ENCODE measurements around the gene RNF151.
"Not testable (repeated sequence)": the region's sequence is repeated elsewhere in the genome, so short reads cannot be mapped to it uniquely, and the experiment has no call there.

The RNF151 gene

DNA sequence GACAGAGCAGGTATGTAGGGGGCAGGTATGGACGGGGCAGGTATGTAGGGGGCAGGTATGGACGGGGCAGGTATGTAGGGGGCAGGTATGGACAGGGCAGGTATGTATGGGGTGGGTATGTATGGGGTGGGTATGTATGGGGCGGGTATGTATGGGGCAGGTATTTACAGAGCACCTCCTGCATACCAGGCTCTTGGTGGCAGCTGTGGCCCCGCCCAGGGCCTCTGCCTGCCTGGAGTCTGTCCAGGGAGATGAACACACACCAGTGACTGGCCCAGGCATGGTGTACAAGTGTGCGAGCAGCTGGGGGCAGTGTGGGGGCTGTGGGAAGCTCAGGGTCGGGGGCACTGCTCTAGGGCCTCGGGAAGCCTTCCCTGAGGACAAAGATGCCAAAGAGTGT is 16.6 kb upstream of the RNF151 start:
- Histone ChIP-seq H3K4me1 (ENCODE audit: control insufficient read depth, insufficient read depth, low read depth, low read length) (peaks cover 7% of the 10 kb centered on the region), H2AFZ (ENCODE audit: low read depth, low read length) (peak overlapping the region; percentile 36), H3K27me3 (ENCODE audit: control insufficient read depth in 1 of 2, insufficient read depth in 1 of 2, low read length in 2 of 2) (peaks cover 0 to 3% of the 10 kb centered on the region in 2 experiments), H2BK12ac (ENCODE audit: low read length in 2 of 2) (no peak overlapping the region), H3K4ac (ENCODE audit: low read depth in 1 of 2, low read length in 2 of 2) (no peak overlapping the region), H3K18ac (ENCODE audit: low read depth in 1 of 2, low read length in 2 of 2) (no peak overlapping the region), H3K23ac (ENCODE audit: low read length in 2 of 2) (no peak overlapping the region), H3K14ac (ENCODE audit: low read length in 2 of 2) (no peak overlapping the region), H3K9me3 (ENCODE audit: control insufficient read depth, low read length) (no peaks in the 10 kb centered on the region), H2AK5ac (ENCODE audit: low read length, severe bottlenecking) (no peak overlapping the region), H2BK15ac (ENCODE audit: low read depth, poor library complexity, severe bottlenecking) (no peak overlapping the region), H3K4me2 (ENCODE audit: low read length, poor library complexity, severe bottlenecking) (no peak overlapping the region), H4K91ac (ENCODE audit: low read length) (no peak overlapping the region), H3K36me3 (ENCODE audit: control insufficient read depth in 1 of 2, insufficient read depth in 2 of 2, low read depth in 1 of 2, low read length in 2 of 2) (no peaks in the 10 kb centered on the region), H4K8ac (ENCODE audit: low read length) (no peak overlapping the region), H3K79me1 (replicated peaks; ENCODE audit: low read length, poor library complexity, severe bottlenecking) (no peaks in the 10 kb centered on the region), H2BK120ac (ENCODE audit: low read depth, low read length) (no peak overlapping the region), H3K9ac (ENCODE audit: low read length) (no peak overlapping the region), H2BK5ac (ENCODE audit: low read depth, low read length, poor library complexity, severe bottlenecking) (no peak overlapping the region), H3K27ac (ENCODE audit: low read length, poor library complexity, severe bottlenecking) (no peak overlapping the region), H3K4me3 (ENCODE audit: insufficient read depth in 1 of 2, low read depth in 1 of 2, low read length in 2 of 2) (no peak overlapping the region)
- no peak for DNase-seq
- 87% methylated on average over 7 of the region's 7 CpGs for WGBS

DNA sequence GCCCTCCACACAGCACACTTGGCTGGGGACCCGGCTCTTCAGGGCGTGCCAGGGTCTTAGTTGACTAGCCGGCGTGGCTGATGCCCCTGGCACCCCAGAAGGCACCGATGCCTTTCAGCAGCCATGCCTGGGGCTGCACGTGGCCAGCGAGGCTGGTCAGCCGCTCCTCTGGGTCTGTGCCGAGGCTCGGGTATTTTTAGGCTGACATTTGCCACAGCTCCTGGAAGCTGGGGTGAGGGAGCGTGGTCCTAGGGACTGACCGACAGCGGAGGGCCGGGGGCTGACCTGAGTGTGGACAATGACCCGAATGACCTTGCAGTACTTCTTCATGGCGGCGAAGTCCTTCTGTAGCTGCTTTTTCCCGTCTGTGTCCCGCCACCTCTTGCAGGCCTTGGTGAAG is 16.1 kb upstream of the RNF151 start:
- no peak overlapping the region for H3K27ac ChIP-seq (ENCODE audit: low read length, poor library complexity, severe bottlenecking)
- no peak overlapping the region for H4K8ac ChIP-seq (ENCODE audit: low read length)
- no peak overlapping the region for H3K4me2 ChIP-seq (ENCODE audit: low read length, poor library complexity, severe bottlenecking)
- H3K9ac ChIP-seq (ENCODE audit: low read length) = no peak overlapping the region
- DNase-seq = no peak
- H2AK5ac ChIP-seq (ENCODE audit: low read length, severe bottlenecking) = no peak overlapping the region
- no peak overlapping the region for H3K14ac ChIP-seq (ENCODE audit: low read length in 2 of 2)
- no peak overlapping the region for H3K23ac ChIP-seq (ENCODE audit: low read length in 2 of 2)
- no peak overlapping the region for H2BK5ac ChIP-seq (ENCODE audit: low read depth, low read length, poor library complexity, severe bottlenecking)
- H3K4me3 ChIP-seq (ENCODE audit: insufficient read depth in 1 of 2, low read depth in 1 of 2, low read length in 2 of 2) = no peak overlapping the region
- no peak overlapping the region for H2BK120ac ChIP-seq (ENCODE audit: low read depth, low read length)
- H2BK12ac ChIP-seq (ENCODE audit: low read length in 2 of 2) = no peak overlapping the region
- H3K18ac ChIP-seq (ENCODE audit: low read depth in 1 of 2, low read length in 2 of 2) = no peak overlapping the region
- 88% methylated on average over 19 of the region's 19 CpGs for WGBS
- H3K36me3 ChIP-seq (ENCODE audit: control insufficient read depth in 1 of 2, insufficient read depth in 2 of 2, low read depth in 1 of 2, low read length in 2 of 2) = no peaks in the 10 kb centered on the region
- peaks cover 7% of the 10 kb centered on the region for H3K4me1 ChIP-seq (ENCODE audit: control insufficient read depth, insufficient read depth, low read depth, low read length)
- H3K9me3 ChIP-seq (ENCODE audit: control insufficient read depth, low read length) = no peaks in the 10 kb centered on the region
- H3K27me3 ChIP-seq (ENCODE audit: control insufficient read depth in 1 of 2, insufficient read depth in 1 of 2, low read length in 2 of 2) = peaks cover 0 to 3% of the 10 kb centered on the region in 2 experiments
- peak overlapping the region; percentile 36 for H2AFZ ChIP-seq (ENCODE audit: low read depth, low read length)
- H4K91ac ChIP-seq (ENCODE audit: low read length) = no peak overlapping the region
- H3K4ac ChIP-seq (ENCODE audit: low read depth in 1 of 2, low read length in 2 of 2) = no peak overlapping the region
- no peaks in the 10 kb centered on the region for H3K79me1 ChIP-seq (replicated peaks; ENCODE audit: low read length, poor library complexity, severe bottlenecking)
- H2BK15ac ChIP-seq (ENCODE audit: low read depth, poor library complexity, severe bottlenecking) = no peak overlapping the region

GRCh38 chr16:1953734-1954133 is 12.9 kb upstream of the RNF151 start:
- H3K79me1 ChIP-seq (replicated peaks; ENCODE audit: low read length, poor library complexity, severe bottlenecking) = no peaks in the 10 kb centered on the region
- no peak overlapping the region for H3K18ac ChIP-seq (ENCODE audit: low read depth in 1 of 2, low read length in 2 of 2)
- H3K4me1 ChIP-seq (ENCODE audit: control insufficient read depth, insufficient read depth, low read depth, low read length) = peaks cover 10% of the 10 kb centered on the region
- H3K27ac ChIP-seq (ENCODE audit: low read length, poor library complexity, severe bottlenecking) = no peak overlapping the region
- H2BK120ac ChIP-seq (ENCODE audit: low read depth, low read length) = no peak overlapping the region
- H2AK5ac ChIP-seq (ENCODE audit: low read length, severe bottlenecking) = no peak overlapping the region
- no peaks in the 10 kb centered on the region for H3K9me3 ChIP-seq (ENCODE audit: control insufficient read depth, low read length)
- H3K4me3 ChIP-seq (ENCODE audit: insufficient read depth in 1 of 2, low read depth in 1 of 2, low read length in 2 of 2) = no peak overlapping the region
- H3K14ac ChIP-seq (ENCODE audit: low read length in 2 of 2) = peak overlapping the region in 1 of 2 experiments; percentile 3
- H4K91ac ChIP-seq (ENCODE audit: low read length) = no peak overlapping the region
- H3K27me3 ChIP-seq (ENCODE audit: control insufficient read depth in 1 of 2, insufficient read depth in 1 of 2, low read length in 2 of 2) = peaks cover 0 to 6% of the 10 kb centered on the region in 2 experiments
- no peak overlapping the region for H2AFZ ChIP-seq (ENCODE audit: low read depth, low read length)
- no peak overlapping the region for H3K23ac ChIP-seq (ENCODE audit: low read length in 2 of 2)
- no peak for DNase-seq
- no peak overlapping the region for H3K4ac ChIP-seq (ENCODE audit: low read depth in 1 of 2, low read length in 2 of 2)
- no peak overlapping the region for H3K9ac ChIP-seq (ENCODE audit: low read length)
- no peaks in the 10 kb centered on the region for H3K36me3 ChIP-seq (ENCODE audit: control insufficient read depth in 1 of 2, insufficient read depth in 2 of 2, low read depth in 1 of 2, low read length in 2 of 2)
- no peak overlapping the region for H4K8ac ChIP-seq (ENCODE audit: low read length)
- no peak overlapping the region for H2BK12ac ChIP-seq (ENCODE audit: low read length in 2 of 2)
- 93% methylated on average over 22 of the region's 22 CpGs for WGBS
- H3K4me2 ChIP-seq (ENCODE audit: low read length, poor library complexity, severe bottlenecking) = no peak overlapping the region
- H2BK5ac ChIP-seq (ENCODE audit: low read depth, low read length, poor library complexity, severe bottlenecking) = no peak overlapping the region
- no peak overlapping the region for H2BK15ac ChIP-seq (ENCODE audit: low read depth, poor library complexity, severe bottlenecking)

DNA sequence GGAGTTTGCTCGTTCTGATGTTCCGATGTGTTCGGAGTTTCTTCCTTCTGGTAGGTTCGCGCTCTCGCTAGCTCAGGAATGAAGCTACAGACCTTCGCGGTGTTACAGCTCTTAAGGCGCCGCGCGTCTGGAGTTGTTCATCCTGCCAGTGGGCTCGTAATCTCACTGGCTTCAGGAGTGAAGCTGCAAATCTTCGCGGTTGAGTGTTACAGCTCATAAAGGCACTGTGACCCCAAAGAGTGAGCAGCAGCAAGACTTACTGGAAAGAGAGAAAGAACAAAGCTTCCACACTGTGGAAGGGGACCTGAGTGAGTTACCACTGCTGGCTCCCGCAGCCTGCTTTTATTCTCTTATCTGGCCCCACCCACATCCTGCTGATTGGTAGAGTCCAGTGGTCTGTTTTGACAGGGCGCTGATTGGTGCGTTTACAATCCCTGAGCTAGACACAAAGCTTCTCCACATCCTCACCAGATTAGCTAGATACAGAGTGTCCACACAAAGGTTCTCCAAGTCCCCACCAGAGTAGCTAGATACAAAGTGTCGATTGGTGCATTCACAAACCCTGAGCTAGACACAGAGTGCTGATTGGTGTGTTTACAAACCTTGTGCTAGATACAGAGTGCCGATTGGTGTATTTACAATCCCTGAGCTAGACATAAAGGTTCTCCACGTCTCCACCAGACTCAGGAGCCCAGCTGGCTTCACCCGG is 9.1 kb upstream of the RNF151 start:
- H3K18ac ChIP-seq (ENCODE audit: low read depth in 1 of 2, low read length in 2 of 2); H2BK120ac ChIP-seq (ENCODE audit: low read depth, low read length); H4K91ac ChIP-seq (ENCODE audit: low read length); H3K27ac ChIP-seq (ENCODE audit: low read length, poor library complexity, severe bottlenecking); H2AK5ac ChIP-seq (ENCODE audit: low read length, severe bottlenecking); H3K9me3 ChIP-seq (ENCODE audit: control insufficient read depth, low read length); H3K14ac ChIP-seq (ENCODE audit: low read length in 2 of 2); H3K23ac ChIP-seq (ENCODE audit: low read length in 2 of 2); H3K27me3 ChIP-seq (ENCODE audit: control insufficient read depth in 1 of 2, insufficient read depth in 1 of 2, low read length in 2 of 2); H2BK15ac ChIP-seq (ENCODE audit: low read depth, poor library complexity, severe bottlenecking); H3K9ac ChIP-seq (ENCODE audit: low read length); H3K4me2 ChIP-seq (ENCODE audit: low read length, poor library complexity, severe bottlenecking); H2BK5ac ChIP-seq (ENCODE audit: low read depth, low read length, poor library complexity, severe bottlenecking); H3K4me3 ChIP-seq (ENCODE audit: insufficient read depth in 1 of 2, low read depth in 1 of 2, low read length in 2 of 2); H2BK12ac ChIP-seq (ENCODE audit: low read length in 2 of 2); H3K4ac ChIP-seq (ENCODE audit: low read depth in 1 of 2, low read length in 2 of 2); DNase-seq; H4K8ac ChIP-seq (ENCODE audit: low read length); H3K79me1 ChIP-seq (replicated peaks; ENCODE audit: low read length, poor library complexity, severe bottlenecking); H2AFZ ChIP-seq (ENCODE audit: low read depth, low read length): not testable (repeated sequence)
- peaks cover 16 to 19% of the 10 kb centered on the region in 2 experiments for H3K36me3 ChIP-seq (ENCODE audit: control insufficient read depth in 1 of 2, insufficient read depth in 2 of 2, low read depth in 1 of 2, low read length in 2 of 2)
- H3K4me1 ChIP-seq (ENCODE audit: control insufficient read depth, insufficient read depth, low read depth, low read length) = peaks cover 25% of the 10 kb centered on the region
- WGBS = 94% methylated on average over 19 of the region's 22 CpGs

Measured in mesenchymal stem cell (in vitro differentiated cells and primary cell).